ENCODE data around the gene CAPN11. TPM values are rescaled to one million over a fixed set of nuclear protein-coding genes. Genes with fewer than 3 reads are reported as not detected.

Gene CAPN11
- total RNA-seq, 1 experiment from 2014 or later = not detected

- ChIA-PET CTCF (interaction anchor here (0.6 to 1.2 kb wide), 2 partner anchors 27 to 403 kb away, joined by 3 to 4 read pairs; no protein-coding TSS in a partner anchor), RAD21 (ENCODE audit: low non-redundant PET in 1 of 2, low total read pairs in 2 of 2, uncharacterized antibody in 2 of 2, unreplicated experiment in 2 of 2) (interaction anchor here in 1 of 2 experiments (0.5 kb wide), 1 partner anchor 50 kb away, joined by 3 read pairs; no protein-coding TSS in a partner anchor), POLR2A (interaction anchor here (0.5 to 1.0 kb wide), 4 partner anchors 9 to 276 kb away, joined by 3 to 9 read pairs (median 5); partner anchors contain the start of gene HSP90AB1)
- intact Hi-C loops (cut with micrococcal nuclease) = no loop called here
- Histone ChIP-seq H3K9me3 (ENCODE audit: control insufficient read depth in 1 of 2, insufficient read depth in 1 of 2, low read depth in 1 of 2, low read length in 2 of 2) (no peaks in the 10 kb centered on the region), H3K4me1 (ENCODE audit: control insufficient read depth in 1 of 2, insufficient read depth in 2 of 2, low read length in 2 of 2) (peaks cover 20 to 50% of the 10 kb centered on the region in 2 experiments; a peak in 3 of 4 replicates), H3K9ac (ENCODE audit: low read length) (peak within 1 kb of the TSS; percentile 90), H2AFZ (ENCODE audit: low read depth, low read length, poor library complexity, severe bottlenecking) (no peak within 1 kb of the TSS), H3K4me3 (replicated peaks in 1 of 2; ENCODE audit: low read depth in 1 of 2, low read length in 2 of 2) (peak within 1 kb of the TSS; percentile 69 to 80), H4K20me1 (ENCODE audit: insufficient read depth) (peaks cover 19% of the 10 kb centered on the region), H3K79me2 (ENCODE audit: insufficient read depth, low read length) (peaks cover 75% of the 10 kb centered on the region), H3K36me3 (ENCODE audit: control insufficient read depth in 1 of 2, insufficient read depth in 2 of 2, low read length in 2 of 2) (peaks cover 0 to 13% of the 10 kb centered on the region in 2 experiments; a peak in 1 of 4 replicates), H3K27ac (ENCODE audit: low read depth, low read length) (peak within 1 kb of the TSS; percentile 76), H3K4me2 (ENCODE audit: low read length) (peak within 1 kb of the TSS; percentile 95), H3K27me3 (ENCODE audit: insufficient read depth, low read length) (no peaks in the 10 kb centered on the region), H3K9me2 (ENCODE audit: insufficient read depth) (no peaks in the 10 kb centered on the region)
- TF ChIP-seq MAX (IDR thresholded peaks at IDR 0.05) = peak; percentile 65; the same call in 1 of the 2 replicates
- peak; percentile 78 for TF ChIP-seq POLR2A (IDR thresholded peaks at IDR 0.05; ENCODE audit: borderline replicate concordance, extremely low read depth, insufficient read depth, insufficient read length)
- peak; percentile 31 for TF ChIP-seq YY1 (IDR thresholded peaks at IDR 0.05; ENCODE audit: extremely low read depth, insufficient replicate concordance, low read depth, low read length)
- TF ChIP-seq EZH2phosphoT487 (IDR thresholded peaks at IDR 0.05; ENCODE audit: borderline replicate concordance) = no peak
- no peak for TF ChIP-seq REST (IDR thresholded peaks at IDR 0.05; ENCODE audit: low read depth)
- no peak for TF ChIP-seq JUND (IDR thresholded peaks at IDR 0.05)
- peak; percentile 95 for TF ChIP-seq POLR2AphosphoS5 (IDR thresholded peaks at IDR 0.05; ENCODE audit: low read depth, low read length)
- TF ChIP-seq CEBPB (IDR thresholded peaks at IDR 0.05; ENCODE audit: low read depth) = no peak
- TF ChIP-seq EGR1 (IDR thresholded peaks at IDR 0.05; ENCODE audit: low read depth) = no peak
- peak; percentile 49; the same call in 1 of the 2 replicates for TF ChIP-seq ZFX (IDR thresholded peaks at IDR 0.05)
- no peak for TF ChIP-seq CTCF (IDR thresholded peaks at IDR 0.05 in 2 of 3, conservative IDR thresholded peaks at IDR 0.05 in 1 of 3; ENCODE audit: borderline replicate concordance in 1 of 3, insufficient read depth in 1 of 3, low read depth in 2 of 3, low read length in 2 of 3)
- no peak for TF ChIP-seq ELF1 (IDR thresholded peaks at IDR 0.05; ENCODE audit: borderline replicate concordance, low read depth)
- no TSS peak for BruUV-seq (replicated peaks)
- ATAC-seq (peak; percentile 87), DNase-seq (ENCODE audit: low read depth, low spot score) (peak; percentile 65)
These were observed 31.2 kb upstream of the CAPN11 start, which contains the start of the genes MRPL14 and TMEM63B for GRCh38 chr6:44127186-44128019. TSS of gene MRPL14 (minus strand) at chr6:44127452. CDS start at chr6:44116611, 10,841 bp downstream. TSS of gene TMEM63B (plus strand) at chr6:44127554. CDS start at chr6:44134585, 7,031 bp downstream.

Measured in HCT116 (cell line).